Measurements from ENCODE around the gene FN1. TPM values are rescaled to one million over a fixed set of nuclear protein-coding genes. Genes with fewer than 3 reads are reported as not detected.

FN1 gene
- total RNA-seq, 3 donors from 2014 or later, result 3.0 to 4.6 (median 3.9) TPM

DNA sequence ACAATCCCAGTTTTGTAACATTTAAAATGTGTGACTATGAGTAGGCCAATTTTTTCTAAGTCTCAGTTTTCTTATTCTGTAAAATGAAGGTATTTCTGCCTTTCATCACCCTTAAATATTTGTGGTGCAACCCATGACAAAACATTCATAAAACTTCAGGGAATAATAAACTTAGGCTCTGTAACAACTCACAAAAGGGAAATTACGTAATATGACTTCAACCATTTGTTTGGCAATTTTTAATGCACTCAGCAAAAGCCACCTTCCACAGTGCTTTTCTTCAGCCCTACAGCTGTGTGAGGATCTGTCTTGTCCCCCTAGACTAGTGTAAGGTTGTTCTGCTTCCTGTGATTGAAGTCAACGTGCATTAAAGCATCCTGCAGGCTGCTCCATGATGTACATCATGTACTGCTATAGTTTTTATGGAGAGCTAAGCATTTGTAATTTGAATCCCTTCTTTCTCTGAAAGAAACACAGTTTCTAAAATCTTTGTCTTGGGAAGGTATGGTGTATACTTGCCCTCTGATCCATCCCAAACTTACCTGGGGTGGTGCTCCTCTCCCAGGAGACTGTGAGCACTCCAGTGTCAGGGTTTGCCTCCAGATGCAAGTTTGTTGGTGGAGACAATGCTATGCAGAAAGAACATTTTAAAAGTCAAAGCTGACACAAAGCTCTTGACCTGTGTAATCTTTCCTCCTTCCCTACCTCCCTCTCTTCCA, 39.1 kb downstream of the FN1 start:
- H3K4me3 Mint-ChIP-seq, result no peak overlapping the region
- no peak for ATAC-seq

DNA sequence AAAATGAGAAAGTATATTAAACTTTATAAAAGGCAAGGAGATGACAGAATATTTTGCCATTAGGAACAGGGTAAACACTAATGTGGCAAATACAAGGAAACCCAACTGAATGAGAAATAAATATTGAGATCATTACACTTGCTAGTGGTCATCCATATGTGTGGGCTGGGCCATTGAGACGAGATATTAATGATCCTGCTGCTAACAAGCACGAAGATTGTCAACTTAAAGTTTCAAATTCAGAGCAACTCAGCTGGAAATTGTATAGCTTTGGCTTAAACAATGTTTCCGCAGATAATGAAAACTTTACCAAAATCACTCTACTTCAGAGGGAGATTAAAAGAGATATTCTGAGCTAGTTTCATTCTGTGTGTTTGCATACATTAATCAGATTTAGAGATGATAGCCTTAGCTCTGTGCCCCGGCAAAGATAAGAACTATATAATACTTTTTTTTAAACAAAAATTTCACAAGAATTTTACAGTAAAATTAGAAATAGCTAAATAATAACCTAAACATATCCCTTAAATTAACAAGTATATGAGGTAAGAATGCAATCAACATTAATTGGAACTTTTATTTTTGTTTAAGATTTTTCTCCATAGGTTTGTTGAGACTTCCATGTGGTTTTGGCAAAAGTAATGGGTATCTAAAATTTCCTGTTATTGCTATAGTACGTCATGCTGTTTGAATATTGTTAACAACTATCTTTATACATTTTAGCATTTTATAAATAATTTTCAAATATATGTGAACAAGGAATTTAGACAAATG, 40.0 kb downstream of the FN1 start:
- Mint-ChIP-seq H3K9me3 (no peaks in the 10 kb centered on the region), H3K4me3 (no peak overlapping the region), H3K4me1 (ENCODE audit: low read depth) (no peaks in the 10 kb centered on the region)

More for the DNA sequence above, 39.1 kb downstream of the FN1 start:
- no peak for DNase-seq
- H3K27me3 Mint-ChIP-seq (ENCODE audit: low read depth), result peaks cover 5% of the 10 kb centered on the region
- no peaks in the 10 kb centered on the region for H3K36me3 Mint-ChIP-seq (ENCODE audit: insufficient read depth)
- H3K4me1 Mint-ChIP-seq (ENCODE audit: low read depth), result no peaks in the 10 kb centered on the region
- H3K9me3 Mint-ChIP-seq, result no peaks in the 10 kb centered on the region

DNA sequence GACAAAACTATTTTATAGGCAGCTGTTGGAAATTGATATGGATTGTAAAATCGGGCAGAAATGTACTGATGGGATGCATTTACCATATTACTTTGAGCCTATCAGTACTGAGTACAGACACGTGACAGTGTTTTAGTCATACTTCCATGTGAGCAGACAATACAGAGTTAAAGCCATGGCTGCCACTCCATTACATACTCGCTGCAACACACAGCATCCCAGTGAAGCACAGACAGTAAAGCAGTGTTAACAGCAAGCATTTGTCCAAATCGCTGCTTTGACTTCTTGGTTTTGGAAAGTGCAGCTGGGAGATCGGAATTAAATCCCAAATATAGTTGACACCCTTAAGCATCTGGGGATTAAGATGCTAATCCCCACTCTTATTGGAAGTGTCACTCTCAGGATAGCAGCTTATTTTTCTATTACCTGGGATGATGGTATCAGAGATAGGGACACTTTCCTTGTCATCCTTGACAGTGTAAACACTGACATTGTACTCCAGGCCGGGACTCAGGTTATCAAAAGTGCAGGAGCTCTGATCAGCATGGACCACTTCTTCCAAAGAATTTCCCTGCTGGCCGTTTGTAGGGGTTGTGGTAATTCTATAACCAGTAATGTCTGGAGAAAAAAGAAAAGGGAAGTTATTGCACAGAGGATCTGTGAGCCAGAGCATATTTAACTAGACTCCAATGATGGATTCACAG, 41.6 kb downstream of the FN1 start:
- Mint-ChIP-seq H3K9me3 (no peaks in the 10 kb centered on the region), H3K4me1 (ENCODE audit: low read depth) (no peaks in the 10 kb centered on the region), H3K27me3 (ENCODE audit: low read depth) (peaks cover 5% of the 10 kb centered on the region)

More for the DNA sequence above, 40.0 kb downstream of the FN1 start:
- no peaks in the 10 kb centered on the region for H3K36me3 Mint-ChIP-seq (ENCODE audit: insufficient read depth)
- peaks cover 5% of the 10 kb centered on the region for H3K27me3 Mint-ChIP-seq (ENCODE audit: low read depth)
- DNase-seq, result no peak
- no peak for ATAC-seq

DNA sequence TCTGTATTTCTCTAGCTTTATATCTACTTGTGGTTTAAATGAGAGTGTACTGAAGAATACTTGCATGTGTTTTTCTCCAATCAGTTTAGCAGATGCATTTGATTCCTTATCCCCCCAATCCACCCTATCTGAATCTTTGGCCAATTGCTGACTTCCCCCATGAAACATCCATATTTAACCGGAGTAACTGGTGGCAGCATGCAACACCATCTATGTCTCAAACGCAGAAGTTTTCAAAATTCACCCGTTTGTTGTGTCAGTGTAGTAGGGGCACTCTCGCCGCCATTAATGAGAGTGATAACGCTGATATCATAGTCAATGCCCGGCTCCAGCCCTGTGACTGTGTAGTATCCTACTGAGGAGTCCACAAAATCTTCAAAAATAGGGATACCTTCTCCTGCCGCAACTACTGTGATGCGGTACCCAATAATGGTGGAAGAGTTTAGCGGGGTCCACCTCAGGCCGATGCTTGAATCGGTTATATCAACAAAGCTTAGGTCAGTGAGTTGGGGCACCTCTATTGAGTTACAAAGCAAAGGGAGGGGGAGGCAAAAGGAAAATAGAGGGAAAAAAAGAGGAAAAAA, 43.1 kb downstream of the FN1 start:
- no peak overlapping the region for H3K4me3 Mint-ChIP-seq
- no peaks in the 10 kb centered on the region for H3K4me1 Mint-ChIP-seq (ENCODE audit: low read depth)
- peaks cover 5% of the 10 kb centered on the region for H3K27me3 Mint-ChIP-seq (ENCODE audit: low read depth)
- ATAC-seq (no peak), DNase-seq (no peak)
- no peaks in the 10 kb centered on the region for H3K36me3 Mint-ChIP-seq (ENCODE audit: insufficient read depth)
- H3K9me3 Mint-ChIP-seq, result no peaks in the 10 kb centered on the region

More for the DNA sequence above, 41.6 kb downstream of the FN1 start:
- no peak for DNase-seq
- ATAC-seq, result no peak
- Mint-ChIP-seq H3K4me3 (no peak overlapping the region), H3K36me3 (ENCODE audit: insufficient read depth) (no peaks in the 10 kb centered on the region)

DNA sequence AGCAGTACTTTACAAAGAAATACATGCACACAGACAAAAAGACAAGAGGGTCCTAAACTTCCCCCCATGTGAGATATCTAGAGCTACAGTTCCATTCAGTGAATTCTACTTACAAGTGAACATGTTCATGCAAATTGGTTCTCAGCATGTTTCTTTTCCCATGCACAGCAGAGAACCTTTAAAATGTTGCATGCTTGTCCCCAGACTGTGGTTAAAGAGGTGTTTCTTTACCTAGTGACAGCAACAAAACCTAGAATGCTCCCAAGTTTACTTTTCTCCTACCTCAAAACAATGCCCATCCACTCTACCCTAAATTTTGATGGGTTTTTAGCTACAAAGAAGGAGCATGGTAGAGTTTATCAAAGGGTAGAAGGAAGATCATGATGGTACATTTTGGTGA, 43.7 kb downstream of the FN1 start:
- no peaks in the 10 kb centered on the region for H3K36me3 Mint-ChIP-seq (ENCODE audit: insufficient read depth)
- ATAC-seq (no peak), DNase-seq (no peak)
- no peak overlapping the region for H3K4me3 Mint-ChIP-seq
- no peaks in the 10 kb centered on the region for H3K9me3 Mint-ChIP-seq
- no peaks in the 10 kb centered on the region for H3K4me1 Mint-ChIP-seq (ENCODE audit: low read depth)
- peaks cover 5% of the 10 kb centered on the region for H3K27me3 Mint-ChIP-seq (ENCODE audit: low read depth)

DNA sequence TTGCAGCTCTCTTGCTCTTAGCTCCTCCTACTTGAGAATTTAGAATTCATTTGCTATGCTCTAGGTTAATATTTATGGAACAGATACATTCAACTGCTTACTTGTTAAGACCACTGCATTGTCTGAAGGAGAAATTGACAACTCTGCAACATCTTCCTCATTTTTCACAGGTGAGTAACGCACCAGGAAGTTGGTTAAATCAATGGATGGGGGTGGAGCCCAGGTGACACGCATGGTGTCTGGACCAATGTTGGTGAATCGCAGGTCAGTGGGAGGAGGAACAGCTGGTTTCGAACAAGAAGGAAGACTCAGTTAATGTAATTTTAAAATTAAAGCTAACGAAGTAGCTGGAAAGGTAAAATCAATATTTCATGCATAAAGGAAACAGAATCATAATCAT, 44.3 kb downstream of the FN1 start:
- Mint-ChIP-seq H3K4me3 (no peak overlapping the region), H3K9me3 (no peaks in the 10 kb centered on the region), H3K4me1 (ENCODE audit: low read depth) (no peaks in the 10 kb centered on the region), H3K36me3 (ENCODE audit: insufficient read depth) (no peaks in the 10 kb centered on the region), H3K27me3 (ENCODE audit: low read depth) (peaks cover 5% of the 10 kb centered on the region)
- ATAC-seq (no peak), DNase-seq (no peak)

DNA sequence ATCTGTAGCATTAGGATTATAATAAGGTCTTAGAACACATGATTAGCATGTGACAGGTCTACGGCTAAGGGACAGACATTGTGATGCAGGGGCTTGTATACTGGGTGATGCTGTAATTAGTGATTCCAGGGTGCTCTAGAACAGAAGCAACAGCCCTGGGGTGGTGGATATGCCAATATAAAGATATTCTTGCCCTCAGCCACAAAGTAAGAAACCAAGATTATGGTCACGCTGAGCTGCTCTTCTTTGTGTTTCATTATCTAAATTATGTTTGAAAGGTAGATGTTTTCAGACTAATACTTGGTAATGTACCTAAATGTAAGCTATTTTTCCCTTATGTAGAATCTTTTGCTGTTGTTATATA, 45.3 kb downstream of the FN1 start:
- Mint-ChIP-seq H3K9me3 (no peaks in the 10 kb centered on the region), H3K27me3 (ENCODE audit: low read depth) (peaks cover 5% of the 10 kb centered on the region)
- ATAC-seq, result no peak

DNA sequence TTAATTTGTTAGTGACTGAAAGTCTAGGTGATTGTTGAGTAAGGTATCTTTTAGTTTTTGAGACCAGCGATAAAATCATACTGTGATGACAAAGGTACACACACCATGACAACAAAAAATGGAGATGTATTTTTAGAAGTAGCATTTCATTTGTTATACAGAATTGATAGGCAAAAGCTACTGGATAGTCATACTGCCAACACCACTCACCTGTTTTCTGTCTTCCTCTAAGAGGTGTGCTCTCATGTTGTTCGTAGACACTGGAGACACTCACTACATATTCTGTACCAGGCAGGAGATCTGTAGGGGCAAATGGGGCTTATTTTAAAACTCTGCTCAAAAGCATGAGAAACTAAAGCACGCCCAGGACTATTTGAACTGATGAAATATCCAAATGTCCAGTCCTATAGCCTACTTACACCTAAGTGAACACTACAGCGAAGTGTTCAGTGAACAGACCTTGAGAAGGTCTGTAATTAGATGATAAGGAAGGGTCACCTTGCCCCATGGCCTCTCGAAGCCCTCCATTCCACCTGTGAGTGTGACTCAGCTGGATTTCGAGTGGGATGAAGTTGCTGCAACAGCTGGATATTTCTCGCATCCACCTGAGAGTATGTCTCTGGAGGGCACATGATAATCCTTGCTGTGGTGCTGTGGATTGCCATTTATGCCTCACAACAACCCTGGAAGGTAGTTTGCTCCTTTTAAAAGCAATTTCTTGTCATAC, 47.7 kb downstream of the FN1 start:
- no peaks in the 10 kb centered on the region for H3K36me3 Mint-ChIP-seq (ENCODE audit: insufficient read depth)
- DNase-seq (no peak), ATAC-seq (no peak)
- no peaks in the 10 kb centered on the region for H3K9me3 Mint-ChIP-seq
- H3K27me3 Mint-ChIP-seq (ENCODE audit: low read depth), result peaks cover 2% of the 10 kb centered on the region
- H3K4me3 Mint-ChIP-seq, result no peak overlapping the region
- H3K4me1 Mint-ChIP-seq (ENCODE audit: low read depth), result no peaks in the 10 kb centered on the region

More for the DNA sequence above, 45.3 kb downstream of the FN1 start:
- H3K4me3 Mint-ChIP-seq, result no peak overlapping the region
- no peaks in the 10 kb centered on the region for H3K4me1 Mint-ChIP-seq (ENCODE audit: low read depth)
- no peaks in the 10 kb centered on the region for H3K36me3 Mint-ChIP-seq (ENCODE audit: insufficient read depth)
- DNase-seq, result no peak

DNA sequence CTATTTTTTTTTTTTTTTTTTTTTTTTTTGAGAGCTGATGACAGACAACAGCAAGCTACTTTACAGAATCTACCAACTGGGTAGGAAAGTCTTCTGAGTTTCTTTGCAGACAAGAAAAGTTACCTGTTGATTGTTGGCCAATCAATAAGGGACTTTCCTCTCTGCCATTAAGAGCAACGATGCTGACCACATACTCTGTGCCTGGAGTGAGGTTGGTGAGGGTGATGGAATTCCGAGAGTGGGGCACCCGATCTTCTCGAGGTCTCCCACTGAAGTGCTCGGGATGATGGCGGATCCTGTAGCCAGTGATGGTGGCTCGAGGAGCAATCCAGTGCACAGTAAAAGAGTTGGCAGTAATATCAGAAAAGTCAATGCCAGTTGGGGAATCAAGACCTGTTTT, 49.3 kb downstream of the FN1 start:
- ATAC-seq, result no peak
- H3K4me1 Mint-ChIP-seq (ENCODE audit: low read depth), result no peaks in the 10 kb centered on the region

DNA sequence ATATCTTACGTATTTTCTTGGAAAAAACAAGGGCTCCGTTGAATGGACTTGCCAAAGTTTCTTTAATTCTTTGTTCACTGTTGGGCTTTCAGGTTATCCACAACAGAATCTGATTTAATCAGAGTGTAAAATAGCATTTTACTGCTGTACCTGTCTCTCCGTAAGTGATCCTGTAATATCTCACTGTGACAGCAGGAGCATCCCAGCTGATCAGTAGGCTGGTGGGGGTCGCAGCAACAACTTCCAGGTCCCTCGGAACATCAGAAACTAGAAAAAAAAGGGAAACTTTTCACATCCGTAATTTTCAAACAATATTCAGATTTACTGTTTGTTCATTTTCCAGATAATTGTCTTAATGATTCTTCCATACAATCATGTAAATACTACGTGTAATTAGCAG, 51.2 kb downstream of the FN1 start:
- Mint-ChIP-seq H3K4me1 (ENCODE audit: low read depth) (no peaks in the 10 kb centered on the region), H3K36me3 (ENCODE audit: insufficient read depth) (no peaks in the 10 kb centered on the region), H3K4me3 (no peak overlapping the region), H3K27me3 (ENCODE audit: low read depth) (no peaks in the 10 kb centered on the region), H3K9me3 (no peaks in the 10 kb centered on the region)
- ATAC-seq (no peak), DNase-seq (no peak)

More for the DNA sequence above, 49.3 kb downstream of the FN1 start:
- no peak for DNase-seq
- Mint-ChIP-seq H3K36me3 (ENCODE audit: insufficient read depth) (no peaks in the 10 kb centered on the region), H3K4me3 (no peak overlapping the region), H3K9me3 (no peaks in the 10 kb centered on the region), H3K27me3 (ENCODE audit: low read depth) (no peaks in the 10 kb centered on the region)

DNA sequence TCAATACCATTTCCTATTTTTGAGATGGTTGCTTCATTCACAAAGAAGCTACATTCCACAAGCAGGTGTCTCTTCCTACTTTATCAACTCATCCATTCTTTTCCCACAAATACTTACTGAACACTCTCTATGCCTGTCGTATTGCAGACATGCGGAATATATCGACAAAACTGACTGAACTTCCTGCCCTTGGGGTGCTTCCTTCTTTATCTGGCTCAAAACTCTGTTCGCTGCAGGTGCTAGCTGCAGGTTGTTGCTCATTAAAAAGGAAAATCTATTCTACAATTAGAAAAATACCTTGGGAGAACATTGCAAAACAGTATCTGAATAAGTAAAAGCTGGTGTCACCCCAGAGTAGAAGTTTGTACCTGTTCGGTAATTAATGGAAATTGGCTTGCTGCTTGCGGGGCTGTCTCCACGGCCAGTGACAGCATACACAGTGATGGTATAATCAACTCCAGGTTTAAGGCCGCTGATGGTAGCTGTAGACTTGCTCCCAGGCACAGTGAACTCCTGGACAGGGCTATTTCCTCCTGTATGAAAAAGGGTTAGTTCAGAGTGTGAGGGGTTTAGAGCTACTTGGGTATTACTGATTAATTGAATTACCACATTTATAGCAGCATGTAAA, 52.1 kb downstream of the FN1 start:
- H3K9me3 Mint-ChIP-seq, result no peaks in the 10 kb centered on the region
- H3K4me3 Mint-ChIP-seq, result no peak overlapping the region
- no peaks in the 10 kb centered on the region for H3K4me1 Mint-ChIP-seq (ENCODE audit: low read depth)
- no peaks in the 10 kb centered on the region for H3K36me3 Mint-ChIP-seq (ENCODE audit: insufficient read depth)
- H3K27me3 Mint-ChIP-seq (ENCODE audit: low read depth), result no peaks in the 10 kb centered on the region
- DNase-seq (no peak), ATAC-seq (no peak)

DNA sequence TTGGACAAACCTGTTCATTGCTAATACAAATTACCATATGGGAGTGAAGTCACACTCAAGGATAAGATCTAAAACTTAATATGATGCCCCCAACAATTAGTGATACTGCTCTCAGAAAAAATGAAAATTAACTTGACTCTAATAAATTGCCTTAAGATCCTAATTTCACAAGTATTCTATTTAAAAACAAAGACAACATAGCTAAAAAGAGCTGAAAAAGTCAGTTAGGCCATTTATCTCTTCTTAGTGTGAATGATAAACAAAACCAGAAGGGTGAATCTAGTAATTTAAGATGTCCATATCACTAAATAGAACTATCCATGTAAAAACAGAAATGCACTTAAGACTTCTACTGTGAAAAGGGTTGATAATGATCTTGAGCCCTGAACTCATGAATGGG, 53.4 kb downstream of the FN1 start:
- Mint-ChIP-seq H3K9me3 (no peaks in the 10 kb centered on the region), H3K27me3 (ENCODE audit: low read depth) (no peaks in the 10 kb centered on the region)
- ATAC-seq, result no peak

DNA sequence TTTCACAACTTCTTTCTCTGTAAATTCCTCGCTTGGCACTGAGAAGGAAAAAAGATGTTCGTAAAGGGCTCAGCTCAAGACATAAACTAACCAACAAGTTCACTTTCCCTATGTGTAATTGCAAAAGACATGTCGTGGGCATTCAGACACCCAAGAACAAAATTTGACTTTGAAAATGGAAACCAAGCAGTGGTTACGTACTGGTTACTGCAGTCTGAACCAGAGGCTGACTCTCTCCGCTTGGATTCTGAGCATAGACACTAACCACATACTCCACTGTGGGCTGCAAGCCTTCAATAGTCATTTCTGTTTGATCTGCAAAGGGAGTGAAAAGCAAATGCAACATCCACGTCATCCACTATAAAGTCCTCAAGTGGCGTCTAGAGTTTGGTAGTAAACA, 53.9 kb downstream of the FN1 start:
- no peak overlapping the region for H3K4me3 Mint-ChIP-seq
- DNase-seq (no peak), ATAC-seq (no peak)
- H3K27me3 Mint-ChIP-seq (ENCODE audit: low read depth), result no peaks in the 10 kb centered on the region
- H3K36me3 Mint-ChIP-seq (ENCODE audit: insufficient read depth), result no peaks in the 10 kb centered on the region
- no peaks in the 10 kb centered on the region for H3K4me1 Mint-ChIP-seq (ENCODE audit: low read depth)
- H3K9me3 Mint-ChIP-seq, result no peaks in the 10 kb centered on the region

More for the DNA sequence above, 53.4 kb downstream of the FN1 start:
- Mint-ChIP-seq H3K4me1 (ENCODE audit: low read depth) (no peaks in the 10 kb centered on the region), H3K36me3 (ENCODE audit: insufficient read depth) (no peaks in the 10 kb centered on the region), H3K4me3 (no peak overlapping the region)
- no peak for DNase-seq
